Breast epithelium (tissue), 4 donors: ENCODE measurements around the gene AGAP3. TPM values are rescaled to one million over a fixed set of nuclear protein-coding genes. Genes with fewer than 3 reads are reported as not detected.
A peak's percentile ranks its signal among the peaks of the same experiment; 100 is the strongest.

Source experiments
- DNase-seq, 2 donors: peaks; one replicate each; pipeline ENCODE4 v3.0.0-alpha.2; 2019; ENCODE audit warnings: low spot score in 2 of 2
- H3K27ac ChIP-seq, 2 donors: fragments of 200-600 bp; sonication (generic) in 1 of 2; one replicate each; pipeline ENCODE4 v1.5.1; 2016 to 2019; ENCODE audit warnings: mild to moderate bottlenecking in 1 of 2
- H3K27me3 ChIP-seq, 2 donors: fragments of 200-600 bp; sonication (generic) in 1 of 2; one replicate each; pipeline versions ENCODE4 v1.5.1 to v1.6.0; 2017 to 2019; ENCODE audit warnings: control low read depth in 1 of 2, mild to moderate bottlenecking in 1 of 2
- H3K36me3 ChIP-seq: fragments of 200-600 bp; one replicate; pipeline ENCODE4 v1.5.1; 2019
- H3K4me1 ChIP-seq, 2 donors: fragments of 200-600 bp; sonication (generic); one replicate each; pipeline ENCODE4 v1.5.1; 2016 to 2019; ENCODE audit warnings: control low read depth in 1 of 2
- H3K4me3 ChIP-seq, 3 donors: fragments of 200-600 bp; sonication (generic); 1 replicate in 2 of 3; 2 replicates in 1 of 3; pipeline ENCODE4 v1.5.1; 2016 to 2019; ENCODE audit warnings: mild to moderate bottlenecking in 3 of 3, moderate library complexity in 2 of 3
- H3K9me3 ChIP-seq, 2 donors: fragments of 200-600 bp; sonication (generic) in 1 of 2; one replicate each; pipeline ENCODE4 v1.5.1; 2016 to 2019; ENCODE audit warnings: control low read depth in 1 of 2
- POLR2A ChIP-seq: fragments of 450-650 bp; IDR thresholded peaks from one replicate; pipeline ENCODE4 v1.6.1; 2016; ENCODE audit warnings: antibody characterized with exemption, mild to moderate bottlenecking, moderate library complexity
- POLR2AphosphoS5 ChIP-seq, 3 donors: sonication (generic); formaldehyde crosslinking; IDR thresholded peaks; one replicate each; pipeline ENCODE4 v1.6.1; 2017; ENCODE audit warnings: antibody characterized with exemption in 3 of 3
- intact Hi-C: fragments of 100-400 bp; cut with DNase I; formaldehyde crosslinking; loops from one replicate; pipeline ENCODE4 v1.15.1; 2023; ENCODE audit warnings: low total_unique reads
- total RNA-seq, 3 donors: library from RNA; depleted of rRNA; stranded (reverse); fragments of >200 nt; gene quantifications; one replicate each; pipeline ENCODE4 v1.1.0, GENCODE V29; 2016
- TF ChIP-seq, protein P1 (sequence below), 3 donors: fragments of 450-650 bp; IDR thresholded peaks; one replicate each; pipeline ENCODE4 v1.5.1; 2016 to 2017; ENCODE audit warnings: antibody characterized with exemption in 3 of 3, mild to moderate bottlenecking in 3 of 3, moderate library complexity in 3 of 3

The AGAP3 gene
- total RNA-seq, 3 donors from 2014 or later = 47.2 to 58.1 (median 55.1) TPM

- no peak for DNase-seq
- TF ChIP-seq, protein P1, sequence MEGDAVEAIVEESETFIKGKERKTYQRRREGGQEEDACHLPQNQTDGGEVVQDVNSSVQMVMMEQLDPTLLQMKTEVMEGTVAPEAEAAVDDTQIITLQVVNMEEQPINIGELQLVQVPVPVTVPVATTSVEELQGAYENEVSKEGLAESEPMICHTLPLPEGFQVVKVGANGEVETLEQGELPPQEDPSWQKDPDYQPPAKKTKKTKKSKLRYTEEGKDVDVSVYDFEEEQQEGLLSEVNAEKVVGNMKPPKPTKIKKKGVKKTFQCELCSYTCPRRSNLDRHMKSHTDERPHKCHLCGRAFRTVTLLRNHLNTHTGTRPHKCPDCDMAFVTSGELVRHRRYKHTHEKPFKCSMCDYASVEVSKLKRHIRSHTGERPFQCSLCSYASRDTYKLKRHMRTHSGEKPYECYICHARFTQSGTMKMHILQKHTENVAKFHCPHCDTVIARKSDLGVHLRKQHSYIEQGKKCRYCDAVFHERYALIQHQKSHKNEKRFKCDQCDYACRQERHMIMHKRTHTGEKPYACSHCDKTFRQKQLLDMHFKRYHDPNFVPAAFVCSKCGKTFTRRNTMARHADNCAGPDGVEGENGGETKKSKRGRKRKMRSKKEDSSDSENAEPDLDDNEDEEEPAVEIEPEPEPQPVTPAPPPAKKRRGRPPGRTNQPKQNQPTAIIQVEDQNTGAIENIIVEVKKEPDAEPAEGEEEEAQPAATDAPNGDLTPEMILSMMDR (IDR thresholded peaks at IDR 0.05) = no peak
- TF ChIP-seq POLR2AphosphoS5 (IDR thresholded peaks at IDR 0.05) = no peak
- TF ChIP-seq POLR2A = no peak
- H3K4me1 ChIP-seq = peaks cover 12 to 20% of the 10 kb centered on the region in 2 donors
- H3K4me3 ChIP-seq = no peak overlapping the region
- H3K36me3 ChIP-seq = peaks cover 16% of the 10 kb centered on the region
- peak overlapping the region in 1 of 2 donors; percentile 89 for H3K27ac ChIP-seq
- no peaks in the 10 kb centered on the region for H3K27me3 ChIP-seq
- no peaks in the 10 kb centered on the region for H3K9me3 ChIP-seq
- intact Hi-C loops = no loop called here
Observed at GRCh38 chr7:151064993-151065392, 21.3 kb upstream of the AGAP3 start.

DNA sequence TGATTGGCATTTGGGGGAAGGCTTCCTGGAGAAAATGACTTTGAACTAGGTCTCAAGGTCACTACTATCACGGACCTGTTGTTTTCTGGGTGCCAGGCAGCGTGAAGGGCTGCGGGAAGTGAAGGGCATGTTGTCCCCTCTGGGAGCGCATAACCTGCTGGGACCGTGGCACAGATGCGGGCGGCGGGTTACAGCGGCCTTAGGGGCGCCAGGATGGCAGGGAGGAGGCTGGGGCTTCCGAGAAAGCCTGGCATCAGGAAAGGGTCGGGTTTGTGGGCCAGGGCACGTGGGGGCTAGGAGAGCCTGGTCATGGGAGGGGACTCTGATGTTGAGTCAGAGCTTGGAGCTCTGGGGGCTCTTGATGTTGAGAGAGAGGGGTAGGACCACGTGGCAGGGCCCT, 20.8 kb upstream of the AGAP3 start:
- H3K9me3 ChIP-seq = no peaks in the 10 kb centered on the region
- H3K4me1 ChIP-seq = peaks cover 12 to 15% of the 10 kb centered on the region in 2 donors
- peaks cover 16% of the 10 kb centered on the region for H3K36me3 ChIP-seq
- no peak overlapping the region for H3K27ac ChIP-seq
- TF ChIP-seq POLR2A (no peak), POLR2AphosphoS5 (IDR thresholded peaks at IDR 0.05) (no peak)
- TF ChIP-seq, protein P1 (IDR thresholded peaks at IDR 0.05) = no peak
- H3K27me3 ChIP-seq = no peaks in the 10 kb centered on the region
- no peak for DNase-seq
- no peak overlapping the region for H3K4me3 ChIP-seq
- intact Hi-C loops = no loop called here

DNA sequence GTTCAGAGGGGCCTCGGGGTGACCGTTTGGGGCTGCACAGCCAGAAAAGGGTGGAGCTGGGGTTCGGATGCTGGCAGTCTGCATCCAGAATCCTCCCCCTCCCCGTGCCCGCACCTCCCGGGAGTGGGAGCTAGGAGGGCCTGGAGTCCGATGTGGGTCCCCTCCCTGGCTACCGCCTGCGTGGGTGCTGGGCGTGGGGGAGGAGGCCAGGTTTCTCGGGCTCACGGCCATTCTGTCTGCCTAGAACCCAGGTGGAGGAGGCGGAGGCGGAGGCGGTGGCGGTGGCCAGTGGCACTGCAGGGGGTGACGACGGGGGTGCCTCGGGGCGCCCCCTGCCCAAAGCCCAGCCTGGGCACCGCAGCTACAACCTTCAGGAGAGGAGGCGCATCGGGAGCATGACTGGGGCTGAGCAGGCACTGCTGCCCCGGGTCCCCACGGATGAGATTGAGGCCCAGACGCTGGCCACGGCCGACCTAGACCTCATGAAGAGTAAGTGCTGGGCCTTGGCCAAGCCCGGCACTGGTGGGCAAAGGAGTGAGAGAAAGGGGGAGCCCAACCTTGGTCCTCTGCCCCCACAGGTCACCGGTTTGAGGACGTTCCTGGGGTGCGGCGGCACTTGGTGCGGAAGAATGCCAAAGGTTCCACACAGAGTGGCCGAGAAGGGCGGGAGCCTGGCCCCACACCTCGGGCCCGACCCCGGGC, 19.9 kb upstream of the AGAP3 start:
- H3K4me3 ChIP-seq = no peak overlapping the region
- intact Hi-C loops = no loop called here
- TF ChIP-seq, protein P1 (IDR thresholded peaks at IDR 0.05) = no peak
- TF ChIP-seq POLR2A = no peak
- H3K9me3 ChIP-seq = no peaks in the 10 kb centered on the region
- H3K36me3 ChIP-seq = peaks cover 21% of the 10 kb centered on the region
- H3K27me3 ChIP-seq = no peaks in the 10 kb centered on the region
- H3K27ac ChIP-seq = no peak overlapping the region
- peaks cover 5 to 8% of the 10 kb centered on the region in 2 donors for H3K4me1 ChIP-seq
- no peak for DNase-seq

DNA sequence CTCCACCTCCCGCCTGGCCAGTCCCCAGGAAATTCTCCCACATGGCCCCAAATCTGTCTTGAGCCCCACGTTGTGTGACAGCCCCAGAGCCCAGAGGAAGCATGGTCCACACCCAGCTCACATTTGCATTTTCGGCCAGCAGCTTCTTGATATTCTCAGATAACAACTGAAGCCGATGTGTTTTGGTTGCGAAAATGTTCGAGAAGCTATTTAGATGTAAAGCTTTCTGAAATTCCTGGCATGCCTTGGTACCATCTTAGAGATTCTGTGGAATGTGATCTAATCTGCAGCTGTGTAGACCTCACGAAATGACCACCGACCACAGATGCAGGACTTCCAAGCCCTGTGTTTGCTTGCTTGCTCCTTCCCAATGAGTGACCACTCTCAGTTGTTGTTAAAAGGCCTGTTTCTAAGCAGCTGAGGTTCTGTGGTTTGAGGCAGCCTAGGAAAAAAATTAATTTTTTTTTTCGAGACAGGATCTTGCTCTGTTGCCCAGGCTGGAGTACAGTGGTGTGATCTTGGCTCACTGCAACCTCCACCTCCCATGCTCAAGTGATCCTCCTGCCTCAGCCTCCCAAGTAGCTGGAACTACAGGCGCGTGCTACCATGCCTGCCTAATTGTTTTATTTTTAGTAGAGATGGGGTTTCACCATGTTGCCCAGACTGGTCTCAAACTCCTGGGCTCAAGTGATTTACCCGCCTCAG, 18.1 kb upstream of the AGAP3 start:
- TF ChIP-seq POLR2AphosphoS5 (IDR thresholded peaks at IDR 0.05) = no peak
- TF ChIP-seq, protein P1 (IDR thresholded peaks at IDR 0.05) = no peak
- TF ChIP-seq POLR2A = no peak

More for the DNA sequence above, 18.1 kb upstream of the AGAP3 start:
- Histone ChIP-seq H3K9me3 (no peaks in the 10 kb centered on the region), H3K4me3 (no peak overlapping the region), H3K27ac (no peak overlapping the region), H3K36me3 (peaks cover 21% of the 10 kb centered on the region), H3K27me3 (no peaks in the 10 kb centered on the region), H3K4me1 (no peaks in the 10 kb centered on the region)
- intact Hi-C loops = no loop called here
- DNase-seq = no peak
